PC-9 (cell line): ENCODE results near the gene CST9.

Experiments
- CTCF ChIP-seq: fragments of 200-600 bp; sonication (generic); conservative IDR thresholded peaks from 2 replicates; pipeline ENCODE4 v1.6.1; 2017; ENCODE audit warnings: mixed run types, antibody characterized with exemption, mild to moderate bottlenecking, moderate library complexity
- EZH2 ChIP-seq: fragments of 200-600 bp; sonication (generic); IDR thresholded peaks from 2 replicates; pipeline ENCODE4 v1.8.0; 2017; ENCODE audit warnings: antibody characterized with exemption, low read depth

GRCh38 chr20:23612396-23612795, 6.7 kb upstream of the CST9 start:
- TF ChIP-seq CTCF (no peak), EZH2 (no peak)
